ENCODE results near the gene ARHGAP32.

Gene ARHGAP32

GRCh38 chr11:129056916-129057315 lies 135.2 kb downstream of the ARHGAP32 start:
- DNase-seq (ENCODE audit: low read depth), result no peak
- TF ChIP-seq CTCF (IDR thresholded peaks at IDR 0.05; ENCODE audit: control insufficient read depth, insufficient read depth, low read depth, low read length, missing control alignments), result no peak
- H3K4me3 ChIP-seq (ENCODE audit: control insufficient read depth, low read depth, low read length), result no peak overlapping the region

GRCh38 chr11:129055196-129055595 lies 136.9 kb downstream of the ARHGAP32 start:
- no peak overlapping the region for H3K4me3 ChIP-seq (ENCODE audit: control insufficient read depth, low read depth, low read length)
- DNase-seq (ENCODE audit: low read depth), result no peak
- no peak for TF ChIP-seq CTCF (IDR thresholded peaks at IDR 0.05; ENCODE audit: control insufficient read depth, insufficient read depth, low read depth, low read length, missing control alignments)

- H3K4me3 ChIP-seq (ENCODE audit: control insufficient read depth, low read depth, low read length), result no peak overlapping the region
- TF ChIP-seq CTCF (IDR thresholded peaks at IDR 0.05; ENCODE audit: control insufficient read depth, insufficient read depth, low read depth, low read length, missing control alignments), result no peak
- DNase-seq (ENCODE audit: low read depth), result no peak
Measured at GRCh38 chr11:129048911-129049310, 143.2 kb downstream of the ARHGAP32 start.

- H3K4me3 ChIP-seq (ENCODE audit: control insufficient read depth, low read depth, low read length), result no peak overlapping the region
- no peak for TF ChIP-seq CTCF (IDR thresholded peaks at IDR 0.05; ENCODE audit: control insufficient read depth, insufficient read depth, low read depth, low read length, missing control alignments)
- no peak for DNase-seq (ENCODE audit: low read depth)
Measured at GRCh38 chr11:129045150-129045549, 147.0 kb downstream of the ARHGAP32 start.

GRCh38 chr11:129042503-129042902 lies 149.6 kb downstream of the ARHGAP32 start:
- DNase-seq (ENCODE audit: low read depth), result no peak
- no peak overlapping the region for H3K4me3 ChIP-seq (ENCODE audit: control insufficient read depth, low read depth, low read length)
- TF ChIP-seq CTCF (IDR thresholded peaks at IDR 0.05; ENCODE audit: control insufficient read depth, insufficient read depth, low read depth, low read length, missing control alignments), result no peak

- no peak for TF ChIP-seq CTCF (IDR thresholded peaks at IDR 0.05; ENCODE audit: control insufficient read depth, insufficient read depth, low read depth, low read length, missing control alignments)
- no peak for DNase-seq (ENCODE audit: low read depth)
- H3K4me3 ChIP-seq (ENCODE audit: control insufficient read depth, low read depth, low read length), result no peak overlapping the region
Measured at GRCh38 chr11:129041611-129042018, 150.5 kb downstream of the ARHGAP32 start.

- no peak for DNase-seq (ENCODE audit: low read depth)
- H3K4me3 ChIP-seq (ENCODE audit: control insufficient read depth, low read depth, low read length), result no peak overlapping the region
- TF ChIP-seq CTCF (IDR thresholded peaks at IDR 0.05; ENCODE audit: control insufficient read depth, insufficient read depth, low read depth, low read length, missing control alignments), result no peak
Measured at GRCh38 chr11:129040934-129041333, 151.2 kb downstream of the ARHGAP32 start.
